ENCODE measurements around the gene USP19.

The USP19 gene

GRCh38 chr3:49123687-49124086 lies 3.1 kb upstream of the USP19 start:
- Mint-ChIP-seq H3K27me3 (no peaks in the 10 kb centered on the region), H3K36me3 (ENCODE audit: low read depth) (peaks cover 13% of the 10 kb centered on the region), H3K27ac (no peak overlapping the region), H3K4me1 (ENCODE audit: low read depth) (peaks cover 25% of the 10 kb centered on the region), H3K9me3 (no peaks in the 10 kb centered on the region), H3K4me3 (no peak overlapping the region)
- no peak for DNase-seq

- Mint-ChIP-seq H3K4me1 (ENCODE audit: low read depth) (peaks cover 25% of the 10 kb centered on the region), H3K27me3 (no peaks in the 10 kb centered on the region), H3K27ac (no peak overlapping the region), H3K4me3 (no peak overlapping the region), H3K9me3 (no peaks in the 10 kb centered on the region), H3K36me3 (ENCODE audit: low read depth) (peaks cover 19% of the 10 kb centered on the region)
- DNase-seq = no peak
Measured at GRCh38 chr3:49122886-49123545, 2.4 kb upstream of the USP19 start.

- Mint-ChIP-seq H3K9me3 (no peaks in the 10 kb centered on the region), H3K4me3 (no peak overlapping the region), H3K27me3 (no peaks in the 10 kb centered on the region), H3K4me1 (ENCODE audit: low read depth) (peaks cover 27% of the 10 kb centered on the region), H3K36me3 (ENCODE audit: low read depth) (peaks cover 25% of the 10 kb centered on the region), H3K27ac (peak overlapping the region; percentile 93)
- DNase-seq = no peak
Measured at GRCh38 chr3:49122451-49122850, 1.8 kb upstream of the USP19 start.

GRCh38 chr3:49122022-49122421 lies 1.4 kb upstream of the USP19 start:
- no peak for DNase-seq
- no peaks in the 10 kb centered on the region for H3K9me3 Mint-ChIP-seq
- H3K27ac Mint-ChIP-seq = peak overlapping the region; percentile 93
- H3K4me3 Mint-ChIP-seq = no peak overlapping the region
- H3K36me3 Mint-ChIP-seq (ENCODE audit: low read depth) = peaks cover 28% of the 10 kb centered on the region
- no peaks in the 10 kb centered on the region for H3K27me3 Mint-ChIP-seq
- H3K4me1 Mint-ChIP-seq (ENCODE audit: low read depth) = peaks cover 27% of the 10 kb centered on the region

- Mint-ChIP-seq H3K9me3 (no peaks in the 10 kb centered on the region), H3K36me3 (ENCODE audit: low read depth) (peaks cover 34% of the 10 kb centered on the region), H3K27ac (peak overlapping the region; percentile 93), H3K4me3 (peak overlapping the region; percentile 87), H3K4me1 (ENCODE audit: low read depth) (peaks cover 27% of the 10 kb centered on the region), H3K27me3 (no peaks in the 10 kb centered on the region)
- DNase-seq = no peak
Measured at GRCh38 chr3:49121132-49121736, 611 bp upstream of the USP19 start.

- DNase-seq = no peak
Measured at GRCh38 chr3:49120096-49120437, 556 bp downstream of the USP19 start.

GRCh38 chr3:49119439-49119838 lies 1.2 kb downstream of the USP19 start:
- H3K9me3 Mint-ChIP-seq = no peaks in the 10 kb centered on the region
- H3K27me3 Mint-ChIP-seq = no peaks in the 10 kb centered on the region
- H3K4me1 Mint-ChIP-seq (ENCODE audit: low read depth) = peaks cover 29% of the 10 kb centered on the region
- DNase-seq = no peak
- H3K36me3 Mint-ChIP-seq (ENCODE audit: low read depth) = peaks cover 52% of the 10 kb centered on the region
- H3K27ac Mint-ChIP-seq = peak overlapping the region; percentile 93
- H3K4me3 Mint-ChIP-seq = peak overlapping the region; percentile 87

More at GRCh38 chr3:49120096-49120437, 556 bp downstream of the USP19 start:
- Mint-ChIP-seq H3K9me3 (no peaks in the 10 kb centered on the region), H3K27me3 (no peaks in the 10 kb centered on the region), H3K36me3 (ENCODE audit: low read depth) (peaks cover 46% of the 10 kb centered on the region), H3K4me3 (peak overlapping the region; percentile 87), H3K27ac (peak overlapping the region; percentile 93), H3K4me1 (ENCODE audit: low read depth) (peaks cover 29% of the 10 kb centered on the region)

GRCh38 chr3:49119036-49119435 lies 1.6 kb downstream of the USP19 start:
- Mint-ChIP-seq H3K36me3 (ENCODE audit: low read depth) (peaks cover 56% of the 10 kb centered on the region), H3K4me3 (peak overlapping the region; percentile 87), H3K9me3 (no peaks in the 10 kb centered on the region), H3K27ac (peak overlapping the region; percentile 75), H3K27me3 (no peaks in the 10 kb centered on the region), H3K4me1 (ENCODE audit: low read depth) (peaks cover 29% of the 10 kb centered on the region)
- no peak for DNase-seq

- no peak for DNase-seq
- peaks cover 1% of the 10 kb centered on the region for H3K4me1 Mint-ChIP-seq (ENCODE audit: low read depth)
- no peak overlapping the region for H3K27ac Mint-ChIP-seq
- H3K9me3 Mint-ChIP-seq = no peaks in the 10 kb centered on the region
- no peaks in the 10 kb centered on the region for H3K27me3 Mint-ChIP-seq
- H3K4me3 Mint-ChIP-seq = no peak overlapping the region
- peaks cover 86% of the 10 kb centered on the region for H3K36me3 Mint-ChIP-seq (ENCODE audit: low read depth)
Measured at GRCh38 chr3:49112262-49112661, 8.4 kb downstream of the USP19 start.

- H3K27ac Mint-ChIP-seq = no peak overlapping the region
- H3K4me3 Mint-ChIP-seq = no peak overlapping the region
- no peak for DNase-seq
- peaks cover 1% of the 10 kb centered on the region for H3K4me1 Mint-ChIP-seq (ENCODE audit: low read depth)
- H3K27me3 Mint-ChIP-seq = no peaks in the 10 kb centered on the region
- H3K36me3 Mint-ChIP-seq (ENCODE audit: low read depth) = peaks cover 86% of the 10 kb centered on the region
- no peaks in the 10 kb centered on the region for H3K9me3 Mint-ChIP-seq
Measured at GRCh38 chr3:49111347-49111746, 9.3 kb downstream of the USP19 start.

- DNase-seq = no peak
- Mint-ChIP-seq H3K4me3 (no peak overlapping the region), H3K36me3 (ENCODE audit: low read depth) (peaks cover 80% of the 10 kb centered on the region), H3K4me1 (ENCODE audit: low read depth) (peaks cover 2% of the 10 kb centered on the region), H3K9me3 (no peaks in the 10 kb centered on the region), H3K27me3 (no peaks in the 10 kb centered on the region), H3K27ac (no peak overlapping the region)
Measured at GRCh38 chr3:49110780-49111179, 9.8 kb downstream of the USP19 start.

- H3K4me1 Mint-ChIP-seq (ENCODE audit: low read depth) = peaks cover 23% of the 10 kb centered on the region
Measured at GRCh38 chr3:49108346-49108745, 12.3 kb downstream of the USP19 start.

GRCh38 chr3:49104427-49105291 lies 16.0 kb downstream of the USP19 start, which contains the start of gene QARS1:
QARS1 (minus strand) TSS chr3:49104757; CDS start chr3:49104733, 24 bp downstream.
- Mint-ChIP-seq H3K9me3 (no peaks in the 10 kb centered on the region), H3K4me1 (ENCODE audit: low read depth) (peaks cover 33% of the 10 kb centered on the region), H3K27me3 (no peaks in the 10 kb centered on the region), H3K27ac (peak within 1 kb of the TSS; percentile 98), H3K4me3 (peak within 1 kb of the TSS; percentile 99), H3K36me3 (ENCODE audit: low read depth) (peaks cover 80% of the 10 kb centered on the region)
- peak; percentile 89 for DNase-seq

More at GRCh38 chr3:49108346-49108745, 12.3 kb downstream of the USP19 start:
- Mint-ChIP-seq H3K4me3 (no peak overlapping the region), H3K9me3 (no peaks in the 10 kb centered on the region), H3K36me3 (ENCODE audit: low read depth) (peaks cover 77% of the 10 kb centered on the region), H3K27me3 (no peaks in the 10 kb centered on the region), H3K27ac (no peak overlapping the region)
- no peak for DNase-seq

GRCh38 chr3:49104052-49104426 lies 16.6 kb downstream of the USP19 start:
- no peak for DNase-seq
- peaks cover 33% of the 10 kb centered on the region for H3K4me1 Mint-ChIP-seq (ENCODE audit: low read depth)
- H3K9me3 Mint-ChIP-seq = no peaks in the 10 kb centered on the region
- H3K27ac Mint-ChIP-seq = peak overlapping the region; percentile 98
- H3K4me3 Mint-ChIP-seq = peak overlapping the region; percentile 99
- H3K27me3 Mint-ChIP-seq = no peaks in the 10 kb centered on the region
- peaks cover 81% of the 10 kb centered on the region for H3K36me3 Mint-ChIP-seq (ENCODE audit: low read depth)
